Panc1 (cell line): ENCODE data around the gene ARHGAP32. TPM values are rescaled to one million over a fixed set of nuclear protein-coding genes. Genes with fewer than 3 reads are reported as not detected.

ENCODE experiments used
- ATAC-seq: fragments of 200-7000 bp; cut with Tn5 transposase; 2 replicates; pipeline ENCODE4 v1.9.1; 2020; ENCODE audit warnings: mild to moderate bottlenecking, moderate library complexity
- BruUV-seq: library from RNA; stranded (reverse); fragments of 400-500 nt; replicated peaks from 2 replicates; lab custom pipeline; 2021; lab: Mats Ljungman, UMichigan
- CTCF ChIA-PET: fragments of 300-600 bp; sonication (Branson Sonifier 250); formaldehyde crosslinking; loops from one replicate; lab custom pipeline; 2022; ENCODE audit warnings: antibody characterized with exemption; lab: Charles Lee
- POLR2A ChIA-PET: fragments of 300-600 bp; sonication (Branson Sonifier 250); formaldehyde crosslinking; loops from one replicate; lab custom pipeline; 2022; ENCODE audit warnings: antibody characterized with exemption; lab: Charles Lee
- DNase-seq: peaks from one replicate; pipeline ENCODE4 v3.0.0-alpha.2; 2010; ENCODE audit warnings: low read depth, low spot score
- H3K27ac ChIP-seq: 2 replicates; pipeline ENCODE4 v1.5.1; 2011; ENCODE audit warnings: mild to moderate bottlenecking, low read length, inconsistent platforms
- H3K27me3 ChIP-seq: fragments of 200-500 bp; sonication (Bioruptor generic); 2 replicates; pipeline ENCODE4 v1.6.0; 2014; ENCODE audit warnings: low read length, inconsistent platforms; ENCODE audit not compliant: control insufficient read depth, insufficient read depth
- H3K36me3 ChIP-seq: fragments of 200-500 bp; sonication (Bioruptor generic); 2 replicates; pipeline ENCODE4 v1.5.1; 2014; ENCODE audit warnings: inconsistent platforms, mild to moderate bottlenecking, low read length, moderate library complexity; ENCODE audit not compliant: control insufficient read depth, insufficient read depth
- H3K4me1 ChIP-seq: 2 replicates; pipeline ENCODE4 v1.5.1; 2011; ENCODE audit warnings: inconsistent platforms, mild to moderate bottlenecking, low read length, moderate library complexity; ENCODE audit not compliant: control insufficient read depth, insufficient read depth
- H3K4me3 ChIP-seq, 2 experiments: 2 replicates each; pipeline ENCODE4 v1.5.1; 2011 to 2012; ENCODE audit warnings: low read depth in 2 of 2, low read length in 2 of 2, mild to moderate bottlenecking in 2 of 2, inconsistent platforms in 1 of 2, moderate library complexity in 1 of 2
- H3K9me3 ChIP-seq: fragments of 200-500 bp; sonication (Bioruptor generic); 2 replicates; pipeline ENCODE4 v1.5.1; 2014; ENCODE audit warnings: low read depth, mild to moderate bottlenecking, inconsistent platforms, low read length, moderate library complexity; ENCODE audit not compliant: control insufficient read depth, insufficient read depth
- CTCF ChIP-seq: fragments of 450-650 bp; IDR thresholded peaks from 2 replicates; pipeline ENCODE4 v1.5.1; 2017; ENCODE audit warnings: mild to moderate bottlenecking
- POLR2AphosphoS5 ChIP-seq: IDR thresholded peaks from 2 replicates; pipeline ENCODE4 v1.6.1; 2012; ENCODE audit warnings: mild to moderate bottlenecking, low read depth, low read length, moderate library complexity
- SIN3A ChIP-seq: IDR thresholded peaks from 2 replicates; pipeline ENCODE4 v1.6.1; 2012; ENCODE audit warnings: low read depth, mild to moderate bottlenecking, low read length, moderate library complexity, borderline replicate concordance; ENCODE audit not compliant: insufficient read depth
- TCF7L2 ChIP-seq: IDR thresholded peaks from 2 replicates; pipeline ENCODE4 v1.6.1; 2011; ENCODE audit warnings: mild to moderate bottlenecking, low read depth, low read length, inconsistent platforms
- in situ Hi-C: cut with HindIII; loops from 2 replicates; pipeline ENCODE4 v1.10.0; 2016; ENCODE audit warnings: low sequenced_read_pairs, low pct_unique_long_range_greater_than_20kb
- intact Hi-C: fragments of 100-400 bp; cut with micrococcal nuclease; formaldehyde crosslinking; loops from one replicate; pipeline ENCODE4 v1.10.0; 2022; ENCODE audit not compliant: unreplicated experiment
- total RNA-seq: library from RNA; stranded (reverse); gene quantifications from one replicate; pipeline ENCODE4 v1.2.1, GENCODE V29; 2021; ENCODE audit not compliant: unreplicated experiment
- TF ChIP-seq, protein P1 (sequence below), 2 experiments: IDR thresholded peaks; 2 replicates each; pipeline ENCODE4 v1.6.1; 2011 to 2012; ENCODE audit warnings: low read depth in 2 of 2, control low read depth in 1 of 2, low read length in 1 of 2, mild to moderate bottlenecking in 1 of 2, moderate library complexity in 1 of 2; ENCODE audit not compliant: insufficient read depth in 1 of 2

ARHGAP32 gene
- total RNA-seq, 1 experiment from 2014 or later = 44.6 TPM

GRCh38 chr11:128938156-128938885, 253.8 kb downstream of the ARHGAP32 start:
- H3K9me3 ChIP-seq = no peaks in the 10 kb centered on the region
- POLR2A ChIA-PET = no interaction called here

DNA sequence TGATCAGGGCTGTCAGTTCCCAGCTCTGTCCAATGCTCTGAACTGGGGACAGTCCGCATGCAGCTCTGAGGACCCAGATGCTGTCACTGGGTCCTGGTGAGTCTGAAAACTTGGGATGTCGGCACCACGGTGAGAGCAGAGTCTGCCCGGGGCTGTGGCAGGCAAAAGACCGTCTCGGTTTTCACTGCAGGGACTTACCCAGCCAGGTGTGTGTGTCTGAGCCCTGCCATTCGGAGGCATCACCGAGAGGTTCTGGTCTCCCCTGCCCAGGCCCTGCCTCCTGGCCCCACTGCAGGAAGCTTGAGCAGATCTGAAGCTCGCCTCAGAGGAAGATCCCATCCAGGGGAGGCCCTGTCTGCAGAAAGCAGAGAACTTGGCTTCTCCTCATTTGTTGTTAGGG, 254.6 kb downstream of the ARHGAP32 start:
- no TSS peak for BruUV-seq
- Histone ChIP-seq H3K36me3 (no peaks in the 10 kb centered on the region), H3K4me3 (no peak overlapping the region), H3K27ac (no peak overlapping the region), H3K27me3 (no peaks in the 10 kb centered on the region), H3K9me3 (no peaks in the 10 kb centered on the region), H3K4me1 (no peaks in the 10 kb centered on the region)
- ATAC-seq = no peak
- ChIA-PET CTCF (interaction anchor here (0.6 to 1.9 kb wide), 2 partner anchors 20 to 32 kb away, joined by 3 to 4 read pairs; no protein-coding TSS in a partner anchor), POLR2A (no interaction called here)
- TF ChIP-seq SIN3A = no peak
- TF ChIP-seq CTCF = no peak
- intact Hi-C loops = no loop called here
- in situ Hi-C loops = no loop called here
- DNase-seq = no peak

More at GRCh38 chr11:128938156-128938885, 253.8 kb downstream of the ARHGAP32 start:
- Histone ChIP-seq H3K27me3 (no peaks in the 10 kb centered on the region), H3K4me1 (no peaks in the 10 kb centered on the region), H3K4me3 (no peak overlapping the region), H3K27ac (no peak overlapping the region), H3K36me3 (no peaks in the 10 kb centered on the region)
- BruUV-seq = no TSS peak
- ATAC-seq (no peak), DNase-seq (no peak)
- CTCF ChIA-PET = interaction anchor here (0.7 to 1.9 kb wide), 2 partner anchors 19 to 57 kb away, joined by 3 to 4 read pairs; no protein-coding TSS in a partner anchor
- in situ Hi-C loops (no loop called here), intact Hi-C loops (no loop called here)
- TF ChIP-seq, protein P1, sequence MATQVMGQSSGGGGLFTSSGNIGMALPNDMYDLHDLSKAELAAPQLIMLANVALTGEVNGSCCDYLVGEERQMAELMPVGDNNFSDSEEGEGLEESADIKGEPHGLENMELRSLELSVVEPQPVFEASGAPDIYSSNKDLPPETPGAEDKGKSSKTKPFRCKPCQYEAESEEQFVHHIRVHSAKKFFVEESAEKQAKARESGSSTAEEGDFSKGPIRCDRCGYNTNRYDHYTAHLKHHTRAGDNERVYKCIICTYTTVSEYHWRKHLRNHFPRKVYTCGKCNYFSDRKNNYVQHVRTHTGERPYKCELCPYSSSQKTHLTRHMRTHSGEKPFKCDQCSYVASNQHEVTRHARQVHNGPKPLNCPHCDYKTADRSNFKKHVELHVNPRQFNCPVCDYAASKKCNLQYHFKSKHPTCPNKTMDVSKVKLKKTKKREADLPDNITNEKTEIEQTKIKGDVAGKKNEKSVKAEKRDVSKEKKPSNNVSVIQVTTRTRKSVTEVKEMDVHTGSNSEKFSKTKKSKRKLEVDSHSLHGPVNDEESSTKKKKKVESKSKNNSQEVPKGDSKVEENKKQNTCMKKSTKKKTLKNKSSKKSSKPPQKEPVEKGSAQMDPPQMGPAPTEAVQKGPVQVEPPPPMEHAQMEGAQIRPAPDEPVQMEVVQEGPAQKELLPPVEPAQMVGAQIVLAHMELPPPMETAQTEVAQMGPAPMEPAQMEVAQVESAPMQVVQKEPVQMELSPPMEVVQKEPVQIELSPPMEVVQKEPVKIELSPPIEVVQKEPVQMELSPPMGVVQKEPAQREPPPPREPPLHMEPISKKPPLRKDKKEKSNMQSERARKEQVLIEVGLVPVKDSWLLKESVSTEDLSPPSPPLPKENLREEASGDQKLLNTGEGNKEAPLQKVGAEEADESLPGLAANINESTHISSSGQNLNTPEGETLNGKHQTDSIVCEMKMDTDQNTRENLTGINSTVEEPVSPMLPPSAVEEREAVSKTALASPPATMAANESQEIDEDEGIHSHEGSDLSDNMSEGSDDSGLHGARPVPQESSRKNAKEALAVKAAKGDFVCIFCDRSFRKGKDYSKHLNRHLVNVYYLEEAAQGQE (IDR thresholded peaks at IDR 0.05; ENCODE audit: insufficient read depth in 1 of 2, low read depth in 2 of 2, low read length in 1 of 2) = no peak
- TF ChIP-seq POLR2AphosphoS5 (no peak), SIN3A (no peak), TCF7L2 (no peak), CTCF (no peak)
